ENCODE measurements around the gene PLAAT3. TPM values are rescaled to one million over a fixed set of nuclear protein-coding genes. Genes with fewer than 3 reads are reported as not detected.
"Not testable (repeated sequence)": the region's sequence is repeated elsewhere in the genome, so short reads cannot be mapped to it uniquely, and the experiment has no call there.

Gene PLAAT3
- total RNA-seq, 1 donor from 2014 or later, result 3.0 TPM

DNA sequence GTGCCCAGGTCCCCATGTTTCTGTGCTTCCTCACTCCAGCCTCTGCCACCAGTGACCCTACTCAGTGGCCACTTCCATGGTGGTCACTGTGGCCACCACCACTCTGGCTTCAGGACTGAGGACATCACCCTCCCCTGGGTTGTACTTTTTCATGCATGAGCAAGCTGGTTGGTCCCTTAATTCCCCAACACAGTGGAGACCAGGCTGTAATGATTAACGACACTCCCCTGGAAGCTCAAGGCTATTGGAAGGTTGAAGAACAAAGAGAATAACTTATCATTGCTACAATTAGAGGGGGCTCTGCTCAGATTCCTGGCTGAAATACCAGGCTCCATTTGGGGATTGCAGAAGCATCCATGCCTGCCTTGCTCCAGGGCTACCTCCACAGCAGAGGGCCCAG lies 67.2 kb downstream of the PLAAT3 start:
- intact Hi-C loops (cut with micrococcal nuclease), result no loop called here

DNA sequence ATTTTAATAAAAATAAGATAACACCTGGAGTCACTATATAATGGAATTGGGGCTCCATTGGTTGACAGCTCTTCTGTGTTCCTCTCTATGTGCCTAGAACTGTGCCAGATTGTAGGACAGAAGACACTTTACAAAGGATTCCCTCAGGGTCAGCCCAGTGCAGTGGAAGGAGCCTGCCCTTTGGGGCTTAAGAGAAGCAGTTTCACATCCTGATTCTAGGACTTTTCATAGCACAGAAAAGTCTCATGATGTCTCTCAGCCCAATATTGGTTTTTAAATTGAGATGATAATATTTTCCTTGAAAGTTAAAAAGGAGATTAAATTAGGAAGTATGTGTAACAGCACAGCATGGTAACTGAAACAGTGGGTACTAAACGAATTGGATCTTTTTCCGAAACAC lies 70.5 kb downstream of the PLAAT3 start:
- intact Hi-C loops (cut with micrococcal nuclease), result no loop called here

DNA sequence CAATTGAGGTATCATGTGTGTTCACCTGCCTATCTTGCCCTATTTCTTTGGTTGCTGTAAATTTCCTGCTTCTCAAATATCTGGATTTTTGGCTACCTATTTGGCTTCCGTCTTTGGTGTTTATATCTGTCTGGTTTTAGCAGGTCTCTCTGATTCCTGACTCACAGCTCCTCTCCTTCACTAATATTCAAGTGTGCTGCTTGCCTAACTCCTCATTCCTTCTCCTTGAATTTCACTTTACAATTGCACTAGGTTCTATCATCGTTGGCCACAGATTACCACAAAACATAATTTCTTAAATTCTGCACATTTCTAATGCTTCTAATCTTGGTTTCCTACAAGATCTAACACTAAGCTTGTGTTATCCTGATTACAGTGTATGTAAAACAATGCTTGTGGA lies 71.7 kb downstream of the PLAAT3 start:
- intact Hi-C loops (cut with micrococcal nuclease), result not testable (repeated sequence)

DNA sequence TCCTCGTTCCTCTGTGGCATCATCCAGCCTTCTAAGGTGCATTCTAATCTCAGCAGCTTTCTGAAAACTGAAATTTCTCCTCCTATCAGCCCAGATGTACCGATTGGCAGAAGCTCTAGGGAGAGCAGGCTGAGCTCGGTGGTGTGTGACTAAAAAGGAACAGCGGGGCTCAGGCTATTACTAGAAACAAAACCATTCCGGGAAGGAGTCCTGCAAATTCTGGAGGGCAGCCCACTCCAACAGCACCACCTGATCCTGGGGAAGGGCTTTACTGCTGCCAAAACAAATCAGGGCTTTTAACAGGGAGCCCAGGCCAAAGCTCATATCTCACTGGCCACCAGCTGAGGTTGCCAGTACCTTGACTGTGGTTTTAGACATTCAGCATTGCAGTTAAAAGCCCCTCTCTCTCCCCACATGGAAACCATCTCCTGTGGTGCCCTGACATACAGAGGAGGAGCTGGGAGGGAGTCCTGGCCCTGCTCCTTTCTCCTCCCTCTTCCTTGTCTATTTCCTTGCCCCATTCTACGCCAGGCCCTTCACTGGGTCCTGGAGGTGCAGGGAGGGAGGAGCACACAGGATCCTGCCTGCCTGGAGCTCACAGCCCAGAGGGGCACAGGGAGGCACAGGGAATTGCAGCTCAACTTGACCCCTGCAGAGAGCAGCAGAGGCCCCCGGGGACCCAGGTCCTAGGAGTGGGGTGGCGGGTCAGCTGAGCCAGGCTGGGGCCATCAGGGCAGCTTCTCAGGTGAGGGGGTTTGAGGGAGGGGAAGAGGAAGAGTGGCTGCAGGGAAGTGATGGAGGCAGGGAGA lies 76.7 kb downstream of the PLAAT3 start:
- intact Hi-C loops (cut with micrococcal nuclease), result loop anchor here (2.0 kb wide), 2 partner anchors 59 to 97 kb away; no protein-coding TSS in a partner anchor

DNA sequence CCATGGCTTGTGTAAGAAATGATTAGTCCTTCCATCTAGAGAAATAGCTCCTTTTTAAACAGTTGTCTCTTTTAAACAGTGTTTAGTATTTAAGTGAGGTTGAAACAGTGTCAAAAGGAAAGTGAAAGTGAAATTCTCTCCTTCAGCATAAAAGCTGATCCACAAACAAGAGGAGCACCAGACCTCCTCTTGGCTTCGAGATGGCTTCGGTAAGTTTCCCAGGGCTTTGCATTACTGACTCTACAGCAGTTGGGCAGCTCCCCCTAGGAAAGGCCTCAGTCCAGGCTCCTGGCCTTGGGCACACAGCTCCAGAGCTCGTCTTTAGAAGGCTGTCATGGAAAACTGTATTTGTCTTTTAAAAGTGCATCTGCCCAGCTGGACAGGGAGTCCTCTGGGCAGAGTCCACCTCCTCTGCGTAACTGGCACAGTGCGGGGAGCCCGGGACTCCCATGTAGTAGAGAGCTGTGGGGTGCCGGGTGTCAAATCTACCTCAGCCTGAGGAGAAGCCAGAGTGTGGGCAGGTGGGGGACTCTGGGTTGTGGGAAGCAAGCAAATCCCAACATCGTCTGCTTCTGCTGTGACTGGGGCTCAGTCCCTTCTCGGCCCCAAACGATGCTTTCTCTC lies 77.5 kb downstream of the PLAAT3 start, which contains the start of gene PLAAT4:
TSS of gene PLAAT4 (plus strand) at position 140 of the 624 bp plus-strand sequence. CDS start at position 201, 61 bp downstream.
- intact Hi-C loops (cut with micrococcal nuclease), result loop anchor here (1.0 to 2.0 kb wide), 4 partner anchors 17 to 98 kb away; no protein-coding TSS in a partner anchor

DNA sequence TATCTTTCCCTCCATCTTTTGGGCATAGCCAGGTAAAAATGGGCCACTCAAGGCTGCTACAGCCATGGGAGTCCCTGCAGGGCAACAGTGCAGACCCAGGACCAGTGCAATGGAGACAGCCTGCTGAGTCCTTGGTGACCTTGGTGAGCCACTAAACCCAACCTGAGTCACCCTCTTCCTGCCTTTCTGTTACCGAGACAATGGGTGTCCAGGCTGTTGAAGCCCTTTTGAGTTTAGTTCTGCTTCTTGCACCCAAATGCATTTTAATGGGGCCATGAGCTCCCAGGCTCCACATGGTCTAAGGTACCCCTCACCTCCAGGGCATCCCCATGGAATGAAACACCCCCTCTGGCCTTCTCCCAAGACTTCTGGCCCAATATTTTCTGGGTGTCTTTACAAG lies 78.5 kb downstream of the PLAAT3 start:
- intact Hi-C loops (cut with micrococcal nuclease), result loop anchor here (1.0 to 2.0 kb wide), 4 partner anchors 18 to 99 kb away; no protein-coding TSS in a partner anchor

DNA sequence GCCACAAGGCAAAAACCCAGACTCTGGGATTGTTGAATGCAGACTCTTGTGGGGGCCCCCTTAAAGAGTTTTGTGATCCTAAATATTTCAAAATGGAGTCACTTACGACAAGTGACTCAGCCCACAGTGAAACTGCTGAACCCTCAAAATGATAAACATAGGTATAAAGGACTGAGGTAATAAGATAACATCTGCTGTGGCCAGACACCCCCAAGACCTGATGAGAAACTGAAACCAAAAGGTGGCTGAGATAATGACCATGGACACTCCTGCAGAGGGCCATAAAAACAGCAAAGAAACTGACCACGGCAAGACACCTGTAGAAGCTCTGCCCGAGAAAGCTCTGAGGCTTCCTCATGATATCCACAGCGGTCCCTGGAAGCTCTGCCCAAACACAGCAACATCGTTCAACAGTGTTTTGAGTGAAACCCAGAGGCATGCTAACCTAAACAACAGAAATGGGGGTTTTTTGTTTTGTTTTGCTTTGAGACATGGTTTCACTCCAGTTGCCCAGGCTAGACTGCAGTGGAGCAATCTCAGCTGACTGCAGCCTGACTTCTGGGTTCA lies 79.3 kb downstream of the PLAAT3 start:
- intact Hi-C loops (cut with micrococcal nuclease), result loop anchor here (1.0 kb wide), 1 partner anchor 11 kb away; no protein-coding TSS in a partner anchor

DNA sequence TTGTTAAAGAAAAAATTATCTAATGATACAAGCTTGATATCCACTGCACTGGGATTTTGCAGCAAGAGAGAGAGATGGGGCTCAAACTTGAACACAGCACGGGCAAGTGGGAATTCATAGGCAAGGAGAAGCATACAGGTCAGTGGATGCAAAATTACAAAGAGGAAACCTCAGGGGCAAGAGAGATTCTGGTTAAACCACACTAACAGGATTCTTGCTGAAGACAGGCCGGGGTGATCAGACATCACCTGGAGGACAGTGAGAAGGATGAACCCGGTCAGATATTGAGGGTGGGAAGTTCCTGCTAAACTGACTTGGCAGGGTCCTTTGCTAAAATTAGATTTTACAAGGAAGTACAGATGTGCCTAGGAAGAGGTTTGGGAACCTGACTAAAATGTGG lies 80.2 kb downstream of the PLAAT3 start:
- intact Hi-C loops (cut with micrococcal nuclease), result loop anchor here (1.0 kb wide), 1 partner anchor 10 kb away; no protein-coding TSS in a partner anchor

DNA sequence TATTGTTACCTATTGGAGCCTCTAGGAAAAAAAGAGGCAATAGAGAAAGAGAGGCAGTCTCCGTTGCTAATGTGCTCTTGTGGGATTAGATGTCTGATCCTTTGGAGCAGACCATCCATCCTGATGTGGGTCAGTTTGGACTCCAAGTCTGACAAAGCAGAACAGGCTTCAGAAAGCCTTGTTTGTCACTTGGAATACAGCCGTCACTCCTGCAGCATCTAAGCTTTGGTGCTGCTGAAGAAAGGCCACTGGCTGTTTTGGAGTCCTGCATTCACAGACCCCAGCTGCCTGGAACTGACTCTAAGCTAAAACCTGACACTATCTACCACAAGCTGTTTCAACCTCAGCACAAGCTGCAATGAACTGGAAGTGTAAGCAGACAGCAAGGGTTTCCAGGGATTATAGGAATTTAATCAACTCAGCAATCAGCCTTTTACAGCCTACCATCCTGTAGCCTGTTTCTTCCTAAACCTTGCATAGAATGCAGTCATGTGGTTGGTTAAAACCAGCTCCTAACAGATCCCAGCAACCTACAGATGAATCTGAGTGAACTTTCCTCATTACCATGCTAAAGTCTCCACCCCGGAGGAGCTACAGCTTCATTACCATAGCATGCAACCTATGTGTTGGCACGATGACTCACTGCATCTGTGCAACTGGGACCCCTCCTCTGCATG lies 81.3 kb downstream of the PLAAT3 start:
- intact Hi-C loops (cut with micrococcal nuclease), result loop anchor here (1.0 kb wide), 1 partner anchor 54 kb away; no protein-coding TSS in a partner anchor

DNA sequence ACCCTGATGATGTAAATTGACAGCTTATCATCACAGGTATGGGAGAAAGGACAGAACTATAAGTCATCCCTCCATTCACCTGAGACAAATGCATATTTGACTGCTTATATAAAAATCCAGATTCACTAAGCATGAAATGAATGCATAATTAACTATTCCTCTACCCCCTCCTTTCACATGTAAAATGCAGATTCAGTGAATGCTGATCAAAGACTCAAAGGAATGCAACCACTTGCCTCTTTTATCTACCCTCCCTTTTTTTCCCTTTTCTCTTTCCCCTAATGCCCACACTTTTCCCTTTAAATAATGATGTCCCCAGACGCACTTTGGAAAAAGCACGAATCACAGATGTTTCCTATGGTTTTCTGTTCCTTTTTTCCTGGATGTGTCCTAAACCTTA lies 82.1 kb downstream of the PLAAT3 start:
- intact Hi-C loops (cut with micrococcal nuclease), result loop anchor here (1.0 kb wide), 1 partner anchor 53 kb away; no protein-coding TSS in a partner anchor

DNA sequence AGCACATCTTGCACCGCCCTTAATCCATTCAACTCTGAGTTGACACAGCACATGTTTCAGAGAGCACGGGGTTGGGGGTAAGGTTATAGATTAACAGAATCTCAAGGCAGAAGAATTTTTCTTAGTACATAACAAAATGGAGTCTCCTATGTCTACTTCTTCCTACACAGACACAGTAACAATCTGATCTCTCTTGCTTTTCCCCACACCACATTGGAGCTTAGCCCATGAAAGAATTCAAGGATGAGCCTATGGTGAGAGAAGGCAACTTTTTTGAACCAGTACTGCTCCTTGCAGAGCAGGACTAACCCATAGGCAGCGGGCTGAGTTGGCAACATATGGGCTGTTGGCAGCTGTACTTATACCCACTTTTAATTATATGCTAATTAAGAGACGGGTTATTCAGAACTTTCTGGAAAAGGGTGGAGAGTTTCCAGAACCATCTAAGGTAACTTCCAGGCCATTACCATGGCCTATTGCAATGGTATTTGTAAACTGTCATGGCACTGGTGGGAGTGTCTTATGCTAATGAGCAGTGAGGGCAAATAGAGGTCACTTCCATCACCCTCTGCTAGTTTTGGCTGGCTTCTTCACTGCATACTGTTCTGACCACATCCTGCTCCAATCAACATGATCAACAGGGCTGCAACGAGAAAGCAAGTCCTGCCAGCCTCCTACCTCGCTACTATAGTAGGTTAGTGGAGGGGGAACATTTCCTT lies 83.0 kb downstream of the PLAAT3 start:
- intact Hi-C loops (cut with micrococcal nuclease), result loop anchor here (1.0 kb wide), 3 partner anchors 36 to 140 kb away; partner anchors contain the start of gene ATL3

DNA sequence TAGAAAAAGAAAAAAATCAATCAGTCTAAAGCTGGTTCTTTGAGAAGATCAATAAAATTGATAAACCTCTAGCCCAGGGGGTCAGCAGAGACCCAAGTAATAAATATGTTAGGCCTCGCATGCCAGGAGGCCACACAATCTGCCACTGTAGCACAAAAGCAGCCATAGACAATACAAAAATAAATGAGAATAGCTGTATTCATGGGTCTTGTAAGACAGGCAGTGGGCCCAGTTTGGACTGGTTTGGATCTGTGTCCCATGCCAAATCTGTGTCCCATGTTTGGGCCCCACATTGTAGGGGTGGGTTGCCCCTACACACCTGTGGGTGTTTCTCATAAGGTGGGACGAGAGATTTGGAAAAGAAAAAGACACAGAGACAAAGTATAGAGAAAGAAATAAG lies 84.2 kb downstream of the PLAAT3 start:
- intact Hi-C loops (cut with micrococcal nuclease), result no loop called here

DNA sequence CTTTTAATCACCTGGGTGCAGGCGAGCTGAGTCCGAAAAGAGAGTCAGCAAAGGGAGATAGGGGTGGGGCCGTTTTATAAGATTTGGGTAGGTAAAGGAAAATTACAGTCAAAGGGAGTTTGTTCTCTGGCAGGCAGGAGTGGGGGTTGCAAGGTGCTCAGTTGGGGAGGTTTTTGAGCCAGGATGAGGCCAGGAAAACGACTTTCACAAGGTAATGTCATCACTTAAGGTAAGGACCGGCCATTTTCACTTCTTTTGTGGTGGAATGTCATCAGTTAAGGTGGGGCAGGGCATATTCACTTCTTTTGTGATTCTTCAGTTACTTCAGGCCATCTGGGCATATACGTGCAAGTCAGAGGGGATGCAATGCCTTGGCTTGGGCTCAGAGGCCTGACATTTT lies 84.9 kb downstream of the PLAAT3 start:
- intact Hi-C loops (cut with micrococcal nuclease), result not testable (repeated sequence)

DNA sequence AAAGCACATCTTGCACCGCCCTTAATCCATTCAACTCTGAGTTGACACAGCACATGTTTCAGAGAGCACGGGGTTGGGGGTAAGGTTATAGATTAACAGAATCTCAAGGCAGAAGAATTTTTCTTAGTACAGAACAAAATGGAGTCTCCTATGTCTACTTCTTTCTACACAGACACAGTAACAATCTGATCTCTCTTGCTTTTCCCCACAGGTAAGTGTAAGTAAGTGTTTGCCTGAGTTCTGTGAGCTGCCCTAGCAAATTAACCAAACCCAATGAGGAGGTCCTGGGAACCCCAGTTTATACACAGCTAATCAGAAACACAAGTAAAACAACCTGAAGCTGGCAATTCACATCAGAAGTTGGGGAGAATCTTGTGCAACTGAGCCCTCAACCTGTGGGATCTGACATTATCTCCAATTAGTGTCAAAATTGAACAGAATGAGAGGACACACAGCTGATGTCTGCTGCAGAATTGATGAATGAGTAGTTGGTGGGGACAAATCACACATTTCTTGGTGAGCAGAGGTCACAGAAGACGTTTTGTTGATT lies 85.4 kb downstream of the PLAAT3 start:
- intact Hi-C loops (cut with micrococcal nuclease), result not testable (repeated sequence)

DNA sequence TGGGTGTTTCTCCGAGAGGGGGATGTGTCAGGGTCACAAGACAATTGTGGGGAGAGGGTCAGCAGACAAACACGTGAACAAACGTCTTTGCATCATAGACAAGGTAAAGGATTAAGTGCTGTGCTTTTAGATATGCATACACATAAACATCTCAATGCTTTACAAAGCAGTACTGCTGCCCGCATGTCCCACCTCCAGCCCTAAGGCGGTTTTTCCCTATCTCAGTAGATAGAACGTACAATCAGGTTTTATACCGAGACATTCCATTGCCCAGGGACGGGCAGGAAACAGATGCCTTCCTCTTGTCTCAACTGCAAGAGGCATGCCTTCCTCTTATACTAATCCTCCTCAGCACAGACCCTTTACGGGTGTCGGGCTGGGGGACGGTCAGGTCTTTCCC lies 86.1 kb downstream of the PLAAT3 start:
- intact Hi-C loops (cut with micrococcal nuclease), result not testable (repeated sequence)

DNA sequence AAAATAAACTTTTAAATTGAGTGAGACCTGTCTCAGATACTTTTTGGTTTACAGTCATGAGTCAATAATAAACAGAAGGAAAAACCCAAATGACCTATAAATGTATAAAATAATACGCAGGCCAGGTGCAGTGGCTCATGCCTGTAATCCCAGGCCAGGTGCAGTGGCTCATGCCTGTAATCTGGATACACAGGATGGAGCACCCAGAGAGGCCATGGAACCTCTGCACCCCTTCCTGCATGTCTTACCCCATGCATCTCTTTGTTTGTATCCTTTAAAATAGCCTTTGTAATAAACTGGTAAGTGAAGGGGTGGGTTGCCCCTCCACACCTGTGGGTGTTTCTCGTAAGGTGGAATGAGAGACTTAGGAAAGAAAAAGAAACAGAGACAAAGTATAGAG lies 86.6 kb downstream of the PLAAT3 start:
- intact Hi-C loops (cut with micrococcal nuclease), result no loop called here
